GM20000 (cell line): ENCODE measurements around the gene ANO1.
"Not testable (repeated sequence)": the region's sequence is repeated elsewhere in the genome, so short reads cannot be mapped to it uniquely, and the experiment has no call there.

Experiments
- DNase-seq: peaks from one replicate; pipeline ENCODE4 v3.0.0; 2012; ENCODE audit warnings: low spot score
- TF ChIP-seq, protein P1 (sequence below): IDR thresholded peaks from 2 replicates; pipeline ENCODE4 v1.5.1; 2012; ENCODE audit warnings: mild to moderate bottlenecking, control low read depth; ENCODE audit errors: extremely low read depth, missing control alignments

The ANO1 gene

DNA sequence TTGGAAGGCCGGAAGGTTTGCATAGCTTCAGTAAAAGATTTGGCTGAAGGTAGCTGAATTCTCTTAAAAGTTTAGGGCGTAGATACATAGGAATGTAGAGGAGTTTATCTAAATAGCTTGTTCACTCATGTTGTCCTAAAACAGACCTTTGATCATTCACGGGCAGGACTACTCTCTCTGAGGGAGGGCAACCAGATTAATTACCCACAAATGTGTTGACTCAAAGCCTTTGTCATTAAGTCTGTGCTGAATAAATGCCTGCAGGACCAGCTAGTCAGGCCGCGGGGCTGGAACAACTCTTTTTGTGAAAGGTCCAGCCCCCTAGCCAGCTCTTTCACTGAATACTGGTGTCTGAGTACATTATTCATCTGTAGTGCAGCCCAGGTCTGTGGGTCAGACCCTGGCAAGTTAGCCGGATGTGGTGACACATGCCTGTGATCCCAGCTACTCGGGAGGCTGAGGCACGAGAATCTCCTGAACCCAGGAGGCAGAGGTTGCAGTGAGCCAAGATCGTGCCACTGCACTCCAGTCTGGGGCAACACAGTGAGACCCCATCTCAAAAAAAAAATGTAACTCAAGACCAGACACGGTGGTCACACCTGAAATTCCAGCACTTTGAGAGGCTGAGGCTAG is 122.2 kb downstream of the ANO1 start:
- no peak for DNase-seq
- TF ChIP-seq, protein P1, sequence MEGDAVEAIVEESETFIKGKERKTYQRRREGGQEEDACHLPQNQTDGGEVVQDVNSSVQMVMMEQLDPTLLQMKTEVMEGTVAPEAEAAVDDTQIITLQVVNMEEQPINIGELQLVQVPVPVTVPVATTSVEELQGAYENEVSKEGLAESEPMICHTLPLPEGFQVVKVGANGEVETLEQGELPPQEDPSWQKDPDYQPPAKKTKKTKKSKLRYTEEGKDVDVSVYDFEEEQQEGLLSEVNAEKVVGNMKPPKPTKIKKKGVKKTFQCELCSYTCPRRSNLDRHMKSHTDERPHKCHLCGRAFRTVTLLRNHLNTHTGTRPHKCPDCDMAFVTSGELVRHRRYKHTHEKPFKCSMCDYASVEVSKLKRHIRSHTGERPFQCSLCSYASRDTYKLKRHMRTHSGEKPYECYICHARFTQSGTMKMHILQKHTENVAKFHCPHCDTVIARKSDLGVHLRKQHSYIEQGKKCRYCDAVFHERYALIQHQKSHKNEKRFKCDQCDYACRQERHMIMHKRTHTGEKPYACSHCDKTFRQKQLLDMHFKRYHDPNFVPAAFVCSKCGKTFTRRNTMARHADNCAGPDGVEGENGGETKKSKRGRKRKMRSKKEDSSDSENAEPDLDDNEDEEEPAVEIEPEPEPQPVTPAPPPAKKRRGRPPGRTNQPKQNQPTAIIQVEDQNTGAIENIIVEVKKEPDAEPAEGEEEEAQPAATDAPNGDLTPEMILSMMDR, result no peak

DNA sequence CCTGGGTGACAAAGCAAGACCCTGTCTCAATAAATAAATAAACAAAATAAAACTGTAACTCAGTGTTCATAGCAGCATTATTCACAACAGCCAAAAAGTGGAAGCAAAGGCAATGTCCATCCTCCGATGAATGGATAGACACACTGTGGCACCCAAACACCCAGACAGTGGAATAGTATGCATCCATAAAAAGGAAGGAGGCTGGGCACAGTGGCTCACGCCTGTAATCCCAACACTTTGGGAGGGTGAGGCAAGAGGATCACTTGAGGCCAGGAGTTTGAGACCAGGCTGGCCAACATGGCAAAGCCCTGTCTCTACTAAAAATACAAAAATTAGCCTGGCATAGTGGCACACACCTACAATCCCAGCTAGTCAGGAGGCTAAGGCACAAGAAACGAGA is 122.9 kb downstream of the ANO1 start:
- not testable (repeated sequence) for DNase-seq

DNA sequence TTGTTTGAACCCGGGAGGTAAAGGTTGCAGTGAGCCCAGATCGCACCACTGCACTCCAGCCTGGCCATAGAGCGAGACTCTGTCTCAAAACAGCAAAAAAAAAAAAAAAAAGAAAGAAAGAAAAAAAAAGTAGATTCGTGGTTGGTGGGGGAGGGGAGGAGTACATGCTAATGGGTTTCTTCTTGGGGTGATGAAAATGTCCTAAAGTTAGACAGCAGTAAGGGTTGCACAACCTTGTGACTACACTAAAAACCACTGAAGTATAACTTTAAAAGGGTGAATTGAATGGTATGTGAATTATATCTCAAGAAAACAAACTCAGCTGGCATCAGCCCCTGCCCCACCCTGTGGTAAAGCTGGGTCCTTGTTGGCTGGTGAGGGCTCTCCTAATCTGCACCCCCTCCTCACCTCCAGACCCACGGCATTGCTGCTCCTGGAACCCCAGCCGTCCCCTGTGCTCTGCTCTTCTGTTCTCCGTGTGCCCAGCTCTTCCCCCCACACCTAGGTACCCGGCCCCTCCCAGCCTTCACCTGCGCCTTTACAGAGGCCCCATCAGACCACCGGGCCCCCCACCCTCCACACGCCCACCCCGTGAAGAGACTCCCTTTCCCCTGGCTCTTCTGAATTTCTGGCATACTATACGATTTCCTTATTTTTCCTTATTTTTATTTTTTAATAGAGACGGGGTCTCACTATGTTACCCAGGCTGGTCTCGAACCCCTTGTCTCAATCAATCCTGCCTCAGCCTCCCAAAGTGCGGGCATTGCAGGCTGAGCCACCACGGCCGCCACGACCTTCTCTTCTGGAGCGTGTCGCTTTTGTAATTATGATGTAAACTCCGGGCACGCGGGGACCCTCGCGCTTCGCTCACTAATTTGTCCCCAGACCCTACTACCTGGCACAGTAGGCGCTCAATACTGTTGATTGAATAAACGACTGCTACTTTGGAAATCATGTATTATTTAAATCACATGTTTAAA is 124.1 kb downstream of the ANO1 start:
- DNase-seq, result no peak
- TF ChIP-seq, protein P1, result no peak

DNA sequence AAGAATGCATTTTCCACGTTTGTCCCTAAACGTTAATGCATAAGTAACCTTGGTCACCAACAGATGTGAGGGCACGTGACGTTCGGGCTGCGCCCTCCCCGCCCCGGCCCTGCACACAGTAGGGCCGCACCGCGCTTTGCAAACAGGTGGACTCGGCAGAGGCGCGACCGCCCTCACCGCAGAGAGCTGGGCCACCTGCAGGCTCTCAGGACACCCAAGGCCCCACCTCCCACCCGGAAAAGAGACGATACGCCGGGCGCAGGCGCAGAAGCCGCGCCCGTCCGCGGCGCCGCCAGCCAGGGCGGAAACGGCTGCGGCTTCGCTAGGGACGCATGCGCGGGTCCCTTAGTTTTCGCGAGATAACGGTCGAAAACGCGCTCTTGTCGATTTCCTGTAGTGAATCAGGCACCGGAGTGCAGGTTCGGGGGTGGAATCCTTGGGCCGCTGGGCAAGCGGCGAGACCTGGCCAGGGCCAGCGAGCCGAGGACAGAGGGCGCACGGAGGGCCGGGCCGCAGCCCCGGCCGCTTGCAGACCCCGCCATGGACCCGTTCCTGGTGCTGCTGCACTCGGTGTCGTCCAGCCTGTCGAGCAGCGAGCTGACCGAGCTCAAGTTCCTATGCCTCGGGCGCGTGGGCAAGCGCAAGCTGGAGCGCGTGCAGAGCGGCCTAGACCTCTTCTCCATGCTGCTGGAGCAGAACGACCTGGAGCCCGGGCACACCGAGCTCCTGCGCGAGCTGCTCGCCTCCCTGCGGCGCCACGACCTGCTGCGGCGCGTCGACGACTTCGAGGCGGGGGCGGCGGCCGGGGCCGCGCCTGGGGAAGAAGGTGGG is 125.0 kb downstream of the ANO1 start, which contains the start of gene FADD:
FADD (plus strand) TSS at position 377 of the 831 bp plus-strand sequence; CDS start at position 541, 164 bp downstream.
- DNase-seq, result peak; percentile 97

DNA sequence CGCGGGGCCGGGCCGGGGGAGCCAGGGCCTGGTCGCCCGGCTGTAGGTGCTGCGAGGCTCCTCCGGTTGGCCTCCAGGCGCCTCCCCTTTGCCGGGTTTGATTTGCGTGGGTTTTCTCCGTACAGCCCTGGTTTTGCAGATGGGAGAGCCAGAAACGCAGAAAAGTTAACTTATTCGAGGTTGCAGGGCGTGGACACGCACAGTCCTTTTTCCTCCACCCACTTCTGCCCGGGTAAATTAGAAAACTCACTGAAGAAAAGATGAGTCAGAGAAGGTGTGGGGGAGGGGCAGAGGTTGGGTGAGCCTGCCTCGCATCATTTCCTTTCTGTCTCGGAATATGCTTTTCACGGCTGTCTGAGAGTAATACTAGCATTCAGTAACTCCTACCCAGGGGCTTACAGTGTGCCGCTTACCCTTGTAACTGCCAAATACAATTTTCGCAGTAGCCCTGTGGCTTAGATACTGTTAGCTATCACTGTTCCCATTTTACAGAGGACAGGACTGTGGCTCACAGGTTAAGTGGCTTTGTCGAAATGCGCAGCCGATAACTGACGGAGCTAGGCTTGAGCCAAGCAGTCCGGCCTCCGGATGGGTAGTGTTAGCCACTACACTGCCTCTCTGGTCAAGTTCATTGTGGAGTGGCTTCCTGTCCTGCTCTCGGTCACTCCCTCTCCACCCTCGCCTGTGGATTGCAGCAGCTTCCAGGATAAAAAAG is 125.8 kb downstream of the ANO1 start:
- TF ChIP-seq, protein P1, result no peak
- peak; percentile 70 for DNase-seq

More for the DNA sequence above, 125.0 kb downstream of the ANO1 start, which contains the start of gene FADD:
- TF ChIP-seq, protein P1, result no peak

DNA sequence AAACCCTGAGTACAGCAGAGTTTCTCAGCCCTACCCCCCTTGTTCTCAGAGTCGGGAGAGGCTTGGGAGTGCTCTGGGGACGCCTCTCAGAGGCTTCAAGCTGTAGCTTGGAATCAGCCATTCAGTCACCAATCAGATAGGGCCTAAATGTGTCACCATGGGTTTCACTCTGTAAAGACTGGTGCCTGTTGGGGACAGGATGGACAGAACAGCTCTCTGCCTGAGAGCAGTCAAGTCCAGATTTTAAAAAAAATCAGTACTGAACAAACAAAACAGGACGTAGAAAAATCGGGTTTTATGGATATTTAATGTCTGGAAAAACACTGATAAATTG is 126.3 kb downstream of the ANO1 start:
- TF ChIP-seq, protein P1, result no peak
- no peak for DNase-seq
